Colon (tissue), 2 donors: ENCODE data around the gene RAB43.

Experiments
- FAIRE-seq: peaks from 2 replicates; lab custom pipeline; 2012; peaks lifted over from hg19 to GRCh38; lab: Jason Lieb, UNC
- donor health status: control.
- donor health status: control.

The RAB43 gene

GRCh38 chr3:129038121-129038855 is 83.3 kb downstream of the RAB43 start:
- FAIRE-seq: no peak
